Measurements from ENCODE around the gene KIAA0825.

The KIAA0825 gene

GRCh38 chr5:94218374-94218773 is 400.0 kb downstream of the KIAA0825 start:
- Histone ChIP-seq H3K9me3 (ENCODE audit: control extremely low read depth in 1 of 5, control insufficient read depth in 4 of 5, insufficient read depth in 2 of 5, low read depth in 1 of 5, low read length in 4 of 5) (no peaks in the 10 kb centered on the region), H3K36me3 (ENCODE audit: control insufficient read depth in 4 of 4, insufficient read depth in 4 of 4, low read length in 3 of 4) (no peaks in the 10 kb centered on the region), H3K27ac (ENCODE audit: insufficient read depth in 1 of 2, low read depth in 1 of 2, low read length in 2 of 2, poor library complexity in 1 of 2, severe bottlenecking in 2 of 2) (no peak overlapping the region), H3K4me1 (ENCODE audit: control extremely low read depth in 1 of 4, control insufficient read depth in 4 of 4, insufficient read depth in 4 of 4, low read length in 3 of 4) (peaks cover 5 to 18% (median 13%) of the 10 kb centered on the region in 4 experiments), H3K27me3 (replicated peaks in 2 of 5; ENCODE audit: control insufficient read depth in 4 of 5, insufficient read depth in 5 of 5, low read length in 4 of 5) (no peaks in the 10 kb centered on the region), H3K4me3 (ENCODE audit: control insufficient read depth in 1 of 7, extremely low read depth in 1 of 7, insufficient read depth in 4 of 7, low read depth in 2 of 7, low read length in 6 of 7) (no peak overlapping the region)
- DNase-seq = no peak
- ChIA-PET CTCF (no interaction called here), POLR2A (no interaction called here)

- no peaks in the 10 kb centered on the region for H3K36me3 ChIP-seq (ENCODE audit: control insufficient read depth in 4 of 4, insufficient read depth in 4 of 4, low read length in 3 of 4)
- H3K4me3 ChIP-seq (ENCODE audit: control insufficient read depth in 1 of 7, extremely low read depth in 1 of 7, insufficient read depth in 4 of 7, low read depth in 2 of 7, low read length in 6 of 7) = no peak overlapping the region
- CTCF ChIA-PET = no interaction called here
- H3K4me1 ChIP-seq (ENCODE audit: control extremely low read depth in 1 of 4, control insufficient read depth in 4 of 4, insufficient read depth in 4 of 4, low read length in 3 of 4) = peaks cover 2 to 12% (median 8%) of the 10 kb centered on the region in 4 experiments
- H3K27ac ChIP-seq (ENCODE audit: insufficient read depth in 1 of 2, low read depth in 1 of 2, low read length in 2 of 2, poor library complexity in 1 of 2, severe bottlenecking in 2 of 2) = no peak overlapping the region
- WGBS (ENCODE audit: insufficient coverage) = no CpG with 5 or more reads among the region's 3 CpGs
- no peak for DNase-seq
- no peaks in the 10 kb centered on the region for H3K27me3 ChIP-seq (replicated peaks in 2 of 5; ENCODE audit: control insufficient read depth in 4 of 5, insufficient read depth in 5 of 5, low read length in 4 of 5)
- no peaks in the 10 kb centered on the region for H3K9me3 ChIP-seq (ENCODE audit: control extremely low read depth in 1 of 5, control insufficient read depth in 4 of 5, insufficient read depth in 2 of 5, low read depth in 1 of 5, low read length in 4 of 5)
- POLR2A ChIA-PET = no interaction called here
These were observed 400.7 kb downstream of the KIAA0825 start for GRCh38 chr5:94217745-94218144.

- ChIA-PET CTCF (no interaction called here), POLR2A (no interaction called here)
- 100% methylated on average over 1 of the region's 2 CpGs for WGBS (ENCODE audit: insufficient coverage)
- DNase-seq = no peak
- Histone ChIP-seq H3K27me3 (replicated peaks in 2 of 5; ENCODE audit: control insufficient read depth in 4 of 5, insufficient read depth in 5 of 5, low read length in 4 of 5) (no peaks in the 10 kb centered on the region), H3K4me3 (ENCODE audit: control insufficient read depth in 1 of 7, extremely low read depth in 1 of 7, insufficient read depth in 4 of 7, low read depth in 2 of 7, low read length in 6 of 7) (no peak overlapping the region), H3K4me1 (ENCODE audit: control extremely low read depth in 1 of 4, control insufficient read depth in 4 of 4, insufficient read depth in 4 of 4, low read length in 3 of 4) (peaks cover 2 to 8% (median 8%) of the 10 kb centered on the region in 4 experiments), H3K9me3 (ENCODE audit: control extremely low read depth in 1 of 5, control insufficient read depth in 4 of 5, insufficient read depth in 2 of 5, low read depth in 1 of 5, low read length in 4 of 5) (no peaks in the 10 kb centered on the region), H3K27ac (ENCODE audit: insufficient read depth in 1 of 2, low read depth in 1 of 2, low read length in 2 of 2, poor library complexity in 1 of 2, severe bottlenecking in 2 of 2) (no peak overlapping the region), H3K36me3 (ENCODE audit: control insufficient read depth in 4 of 4, insufficient read depth in 4 of 4, low read length in 3 of 4) (no peaks in the 10 kb centered on the region)
These were observed 401.2 kb downstream of the KIAA0825 start for GRCh38 chr5:94217216-94217615.

GRCh38 chr5:94212476-94212875 is 405.9 kb downstream of the KIAA0825 start:
- Histone ChIP-seq H3K4me1 (ENCODE audit: control extremely low read depth in 1 of 4, control insufficient read depth in 4 of 4, insufficient read depth in 4 of 4, low read length in 3 of 4) (no peaks in the 10 kb centered on the region), H3K27me3 (replicated peaks in 2 of 5; ENCODE audit: control insufficient read depth in 4 of 5, insufficient read depth in 5 of 5, low read length in 4 of 5) (no peaks in the 10 kb centered on the region), H3K36me3 (ENCODE audit: control insufficient read depth in 4 of 4, insufficient read depth in 4 of 4, low read length in 3 of 4) (no peaks in the 10 kb centered on the region), H3K4me3 (ENCODE audit: control insufficient read depth in 1 of 7, extremely low read depth in 1 of 7, insufficient read depth in 4 of 7, low read depth in 2 of 7, low read length in 6 of 7) (no peak overlapping the region), H3K27ac (ENCODE audit: insufficient read depth in 1 of 2, low read depth in 1 of 2, low read length in 2 of 2, poor library complexity in 1 of 2, severe bottlenecking in 2 of 2) (no peak overlapping the region), H3K9me3 (ENCODE audit: control extremely low read depth in 1 of 5, control insufficient read depth in 4 of 5, insufficient read depth in 2 of 5, low read depth in 1 of 5, low read length in 4 of 5) (no peaks in the 10 kb centered on the region)
- no peak for DNase-seq
- ChIA-PET CTCF (no interaction called here), POLR2A (interaction anchor here (0.6 kb wide), 1 partner anchor 344 kb away, joined by 3 read pairs; no protein-coding TSS in a partner anchor)
- no CpG with 5 or more reads among the region's 1 CpG for WGBS (ENCODE audit: insufficient coverage)

GRCh38 chr5:94209774-94210355 is 408.5 kb downstream of the KIAA0825 start:
- Histone ChIP-seq H3K36me3 (ENCODE audit: control insufficient read depth in 4 of 4, insufficient read depth in 4 of 4, low read length in 3 of 4) (no peaks in the 10 kb centered on the region), H3K4me1 (ENCODE audit: control extremely low read depth in 1 of 4, control insufficient read depth in 4 of 4, insufficient read depth in 4 of 4, low read length in 3 of 4) (no peaks in the 10 kb centered on the region), H3K27ac (ENCODE audit: insufficient read depth in 1 of 2, low read depth in 1 of 2, low read length in 2 of 2, poor library complexity in 1 of 2, severe bottlenecking in 2 of 2) (no peak overlapping the region), H3K4me3 (ENCODE audit: control insufficient read depth in 1 of 7, extremely low read depth in 1 of 7, insufficient read depth in 4 of 7, low read depth in 2 of 7, low read length in 6 of 7) (no peak overlapping the region), H3K9me3 (ENCODE audit: control extremely low read depth in 1 of 5, control insufficient read depth in 4 of 5, insufficient read depth in 2 of 5, low read depth in 1 of 5, low read length in 4 of 5) (no peaks in the 10 kb centered on the region), H3K27me3 (replicated peaks in 2 of 5; ENCODE audit: control insufficient read depth in 4 of 5, insufficient read depth in 5 of 5, low read length in 4 of 5) (no peaks in the 10 kb centered on the region)
- ChIA-PET CTCF (interaction anchor here (1.0 kb wide), 1 partner anchor 10 kb away, joined by 3 read pairs; no protein-coding TSS in a partner anchor), POLR2A (no interaction called here)
- 93% methylated on average over 8 of the region's 8 CpGs for WGBS (ENCODE audit: insufficient coverage)
- DNase-seq = no peak

- Histone ChIP-seq H3K27ac (ENCODE audit: insufficient read depth in 1 of 2, low read depth in 1 of 2, low read length in 2 of 2, poor library complexity in 1 of 2, severe bottlenecking in 2 of 2) (no peak overlapping the region), H3K9me3 (ENCODE audit: control extremely low read depth in 1 of 5, control insufficient read depth in 4 of 5, insufficient read depth in 2 of 5, low read depth in 1 of 5, low read length in 4 of 5) (no peaks in the 10 kb centered on the region), H3K27me3 (replicated peaks in 2 of 5; ENCODE audit: control insufficient read depth in 4 of 5, insufficient read depth in 5 of 5, low read length in 4 of 5) (no peaks in the 10 kb centered on the region), H3K4me1 (ENCODE audit: control extremely low read depth in 1 of 4, control insufficient read depth in 4 of 4, insufficient read depth in 4 of 4, low read length in 3 of 4) (no peaks in the 10 kb centered on the region), H3K4me3 (ENCODE audit: control insufficient read depth in 1 of 7, extremely low read depth in 1 of 7, insufficient read depth in 4 of 7, low read depth in 2 of 7, low read length in 6 of 7) (no peak overlapping the region), H3K36me3 (ENCODE audit: control insufficient read depth in 4 of 4, insufficient read depth in 4 of 4, low read length in 3 of 4) (no peaks in the 10 kb centered on the region)
- ChIA-PET CTCF (interaction anchor here (1.0 kb wide), 1 partner anchor 9 kb away, joined by 3 read pairs; no protein-coding TSS in a partner anchor), POLR2A (no interaction called here)
- DNase-seq = no peak
- 92% methylated on average over 3 of the region's 3 CpGs for WGBS (ENCODE audit: insufficient coverage)
These were observed 409.1 kb downstream of the KIAA0825 start for GRCh38 chr5:94209272-94209671.

GRCh38 chr5:94199566-94199965 is 418.8 kb downstream of the KIAA0825 start:
- WGBS (ENCODE audit: insufficient coverage) = 97% methylated on average over 3 of the region's 4 CpGs
- H3K27ac ChIP-seq (ENCODE audit: insufficient read depth in 1 of 2, low read depth in 1 of 2, low read length in 2 of 2, poor library complexity in 1 of 2, severe bottlenecking in 2 of 2) = no peak overlapping the region
- no peaks in the 10 kb centered on the region for H3K36me3 ChIP-seq (ENCODE audit: control insufficient read depth in 4 of 4, insufficient read depth in 4 of 4, low read length in 3 of 4)
- no peaks in the 10 kb centered on the region for H3K27me3 ChIP-seq (replicated peaks in 2 of 5; ENCODE audit: control insufficient read depth in 4 of 5, insufficient read depth in 5 of 5, low read length in 4 of 5)
- H3K4me3 ChIP-seq (ENCODE audit: control insufficient read depth in 1 of 7, extremely low read depth in 1 of 7, insufficient read depth in 4 of 7, low read depth in 2 of 7, low read length in 6 of 7) = no peak overlapping the region
- ChIA-PET CTCF (interaction anchor here (0.7 kb wide), 1 partner anchor 10 kb away, joined by 3 read pairs; no protein-coding TSS in a partner anchor), POLR2A (no interaction called here)
- H3K9me3 ChIP-seq (ENCODE audit: control extremely low read depth in 1 of 5, control insufficient read depth in 4 of 5, insufficient read depth in 2 of 5, low read depth in 1 of 5, low read length in 4 of 5) = no peaks in the 10 kb centered on the region
- peaks cover 0 to 3% (median under 1%) of the 10 kb centered on the region in 4 experiments for H3K4me1 ChIP-seq (ENCODE audit: control extremely low read depth in 1 of 4, control insufficient read depth in 4 of 4, insufficient read depth in 4 of 4, low read length in 3 of 4)
- DNase-seq = no peak
